NCI-H1436 treated with DMSO at 0.1 percent for 48 hours (cell line): ENCODE results near the gene PIAS1.
"Not testable (repeated sequence)": the region's sequence is repeated elsewhere in the genome, so short reads cannot be mapped to it uniquely, and the experiment has no call there.

Source experiments
- DNase-seq: peaks from one replicate; lab custom pipeline; 2025; lab: John Stamatoyannopoulos, UW

PIAS1 gene

GRCh38 chr15:68124700-68125099, 70.6 kb downstream of the PIAS1 start:
- no peak for DNase-seq

- DNase-seq: no peak
Measured at GRCh38 chr15:68126396-68126795, 72.3 kb downstream of the PIAS1 start.

- no peak for DNase-seq
Measured at GRCh38 chr15:68129072-68129471, 75.0 kb downstream of the PIAS1 start.

DNA sequence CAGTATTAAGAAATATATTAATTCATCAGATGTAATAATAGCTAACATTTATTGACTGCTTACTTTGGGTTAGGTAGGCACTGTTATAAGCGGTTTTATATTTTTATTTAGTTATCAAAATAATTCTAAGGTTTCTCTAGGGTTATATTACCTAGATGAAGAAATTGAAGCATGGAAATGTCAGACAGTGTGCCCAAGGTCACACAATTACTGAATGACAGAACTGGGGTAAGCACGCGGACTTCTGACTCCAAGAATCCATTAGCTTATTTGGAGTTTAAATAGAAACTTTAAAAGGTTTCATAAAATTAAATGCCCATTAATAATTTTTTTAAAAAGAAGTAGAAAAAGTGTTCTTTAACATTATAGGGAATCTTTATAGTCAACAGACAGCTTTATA, 76.7 kb downstream of the PIAS1 start:
- no peak for DNase-seq

GRCh38 chr15:68137096-68137495, 83.0 kb downstream of the PIAS1 start:
- no peak for DNase-seq

DNA sequence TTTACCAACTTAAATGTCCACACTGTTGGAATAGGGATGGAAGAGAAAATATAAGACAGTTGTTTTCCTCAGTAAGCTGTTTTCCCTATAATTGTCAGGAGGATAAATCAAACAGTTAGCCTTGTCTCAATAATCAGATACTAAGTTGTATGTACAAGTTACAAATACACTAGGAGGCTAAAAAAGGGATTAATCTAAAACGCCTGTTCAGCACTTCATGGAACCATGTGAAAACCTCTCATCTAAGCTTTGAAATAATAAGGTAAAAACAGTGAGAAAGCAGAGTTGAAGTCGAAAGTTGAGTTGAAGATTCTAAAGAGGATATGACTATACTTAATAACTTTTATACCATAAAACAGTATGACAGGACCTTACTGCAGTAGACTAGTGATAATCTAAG, 89.0 kb downstream of the PIAS1 start:
- no peak for DNase-seq

DNA sequence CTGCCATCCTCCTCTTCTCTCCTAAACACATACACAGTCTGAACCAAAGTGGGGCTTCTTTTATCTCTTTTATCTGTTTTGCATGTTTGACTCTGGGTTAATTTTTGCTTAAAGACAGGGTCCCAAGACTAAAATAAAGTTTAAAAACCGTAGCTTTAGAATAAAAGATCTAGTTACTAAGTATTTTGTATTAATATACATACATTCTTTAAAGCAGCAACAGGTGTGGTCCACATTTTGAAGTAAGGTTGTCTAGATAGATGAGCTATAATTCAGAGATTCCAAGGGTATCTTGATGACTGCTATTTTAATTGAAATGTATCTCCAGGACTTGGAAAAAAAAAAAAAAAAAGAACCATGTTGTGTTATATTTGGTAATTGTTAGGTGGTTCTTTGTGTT, 89.7 kb downstream of the PIAS1 start:
- DNase-seq: no peak

- no peak for DNase-seq
Measured at GRCh38 chr15:68145706-68146105, 91.6 kb downstream of the PIAS1 start.

GRCh38 chr15:68148039-68148438, 93.9 kb downstream of the PIAS1 start:
- no peak for DNase-seq

- no peak for DNase-seq
Measured at GRCh38 chr15:68149059-68149458, 94.9 kb downstream of the PIAS1 start.

GRCh38 chr15:68150187-68150586, 96.1 kb downstream of the PIAS1 start:
- no peak for DNase-seq

DNA sequence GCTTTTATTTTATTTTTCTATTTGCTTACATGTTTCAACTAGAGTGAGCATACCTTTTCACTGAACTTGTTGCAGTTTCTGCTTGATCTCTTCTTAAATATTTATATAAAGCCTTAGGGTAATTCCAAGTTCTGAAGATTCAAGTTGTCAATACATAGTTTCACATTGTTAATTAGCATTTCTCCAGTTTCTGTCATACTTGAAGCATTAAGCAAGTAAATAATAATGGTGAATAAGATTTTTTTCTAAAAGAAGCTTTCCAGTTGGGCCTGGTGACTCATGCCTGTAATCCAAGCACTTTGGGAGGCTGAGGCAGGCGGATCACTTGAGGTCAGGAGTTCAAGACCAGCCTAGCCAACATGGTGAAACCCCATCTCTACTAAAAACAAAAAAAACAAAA, 97.2 kb downstream of the PIAS1 start:
- DNase-seq: no peak

DNA sequence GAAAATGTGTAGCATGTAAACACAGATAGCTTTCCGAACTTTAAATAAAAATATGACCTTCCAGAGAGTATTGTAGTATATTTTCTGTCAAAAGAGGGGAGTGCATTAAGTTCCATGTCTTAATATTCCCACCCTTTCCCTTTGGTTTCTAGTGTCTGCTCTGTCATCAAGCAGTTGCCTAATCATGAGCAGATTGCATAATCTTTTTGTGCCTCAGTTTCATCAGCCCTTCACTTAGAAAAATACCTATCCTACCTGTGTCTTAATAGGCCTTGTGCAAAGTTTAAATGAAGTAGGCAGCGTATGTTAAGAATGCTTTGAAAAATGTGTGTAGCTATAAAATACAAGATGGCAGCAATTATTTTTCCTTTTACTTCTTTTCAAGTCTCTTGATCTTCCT, 98.2 kb downstream of the PIAS1 start:
- DNase-seq: no peak

DNA sequence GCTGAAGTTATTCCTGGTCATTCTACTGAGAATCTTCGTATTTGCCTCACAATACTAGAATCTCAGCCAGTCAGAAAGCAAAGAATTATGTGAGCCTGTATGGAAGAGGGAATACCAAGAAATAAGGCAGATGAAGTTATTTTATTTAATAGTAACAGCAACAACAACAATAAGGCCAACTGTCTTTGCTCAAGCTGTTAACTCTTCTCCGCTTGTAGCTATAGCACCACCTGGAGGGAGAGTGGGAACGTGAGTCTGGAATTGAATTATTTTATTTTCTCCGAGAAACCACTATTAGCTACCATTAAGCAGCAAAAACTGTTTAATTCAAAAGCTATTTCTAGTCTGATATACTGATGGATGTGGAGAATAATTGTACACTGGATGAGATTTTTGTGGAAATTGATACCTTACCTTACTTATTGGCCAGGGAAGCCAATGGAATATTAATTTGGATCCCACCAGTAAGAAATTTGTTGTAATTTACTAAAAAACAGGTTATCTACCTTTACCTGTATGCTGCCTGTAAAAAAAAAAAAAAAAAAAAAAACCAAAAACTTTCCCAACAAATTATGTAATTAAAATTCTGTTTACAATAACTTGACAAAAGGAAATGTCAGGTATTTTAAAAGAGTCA, 100.9 kb downstream of the PIAS1 start:
- DNase-seq: no peak

DNA sequence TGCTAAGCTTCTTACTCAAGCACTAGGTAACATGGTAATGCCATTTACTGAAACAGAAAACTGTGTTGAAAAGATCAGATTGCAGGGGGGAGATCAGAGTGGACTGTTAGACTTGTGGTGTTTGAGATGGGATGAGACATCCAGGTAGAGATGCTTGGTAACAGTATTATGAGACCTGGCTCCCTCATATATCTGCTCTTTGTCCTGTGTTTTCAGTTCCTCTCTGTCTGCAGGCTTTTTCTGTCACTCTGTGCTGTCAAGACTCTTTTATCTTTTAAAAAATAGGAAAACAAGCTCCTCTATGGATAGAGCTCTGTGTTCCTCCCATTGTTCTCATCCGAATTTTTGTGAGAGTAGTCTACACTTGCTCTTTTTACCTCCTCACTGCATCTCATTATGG, 103.0 kb downstream of the PIAS1 start:
- DNase-seq: no peak

DNA sequence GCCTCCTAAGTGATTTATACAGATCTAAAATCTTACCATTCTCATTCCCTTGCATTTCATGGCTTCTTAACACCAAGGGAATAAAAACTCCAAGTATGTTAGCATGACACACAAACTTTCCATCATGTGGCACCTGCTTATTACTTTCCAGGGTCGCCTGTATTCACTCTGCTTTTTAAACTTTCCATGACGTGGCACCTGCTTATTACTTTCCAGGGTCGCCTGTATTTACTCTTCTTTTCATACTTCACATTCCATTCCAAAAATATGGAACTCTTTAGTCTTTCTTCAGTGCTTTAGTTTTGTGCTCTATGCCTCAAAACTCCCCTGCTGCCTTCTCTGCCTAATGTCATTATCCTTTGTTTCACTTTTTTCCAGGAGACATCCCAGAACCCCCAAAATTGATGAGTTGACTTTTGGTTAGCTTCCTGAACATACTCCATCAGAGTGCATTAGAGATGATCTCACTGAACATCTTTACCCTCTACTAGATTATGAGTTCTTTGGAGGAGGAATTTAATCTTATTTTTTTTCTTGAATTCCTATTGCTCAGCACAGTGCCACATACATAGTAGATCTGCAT, 104.0 kb downstream of the PIAS1 start:
- DNase-seq: no peak

DNA sequence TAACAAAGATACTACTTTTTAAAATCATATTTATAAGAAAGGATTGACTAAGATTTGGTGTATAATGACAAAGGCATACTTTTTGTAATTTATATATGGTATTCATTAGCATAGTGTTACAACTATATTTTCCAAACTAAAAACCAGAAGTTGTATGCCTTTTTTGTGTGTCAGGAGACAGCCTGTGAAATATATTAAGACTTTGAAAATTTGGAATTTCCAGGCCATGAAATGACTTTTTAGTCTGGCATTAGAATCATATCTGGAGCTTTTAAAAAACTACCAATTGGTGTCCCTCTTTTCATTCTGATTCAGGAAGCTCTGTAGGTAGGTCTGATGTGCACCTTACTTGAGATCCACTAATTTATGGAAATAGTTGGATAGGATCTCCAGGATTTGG, 109.1 kb downstream of the PIAS1 start:
- no peak for DNase-seq

- DNase-seq: no peak
Measured at GRCh38 chr15:68166847-68167246, 112.7 kb downstream of the PIAS1 start.

DNA sequence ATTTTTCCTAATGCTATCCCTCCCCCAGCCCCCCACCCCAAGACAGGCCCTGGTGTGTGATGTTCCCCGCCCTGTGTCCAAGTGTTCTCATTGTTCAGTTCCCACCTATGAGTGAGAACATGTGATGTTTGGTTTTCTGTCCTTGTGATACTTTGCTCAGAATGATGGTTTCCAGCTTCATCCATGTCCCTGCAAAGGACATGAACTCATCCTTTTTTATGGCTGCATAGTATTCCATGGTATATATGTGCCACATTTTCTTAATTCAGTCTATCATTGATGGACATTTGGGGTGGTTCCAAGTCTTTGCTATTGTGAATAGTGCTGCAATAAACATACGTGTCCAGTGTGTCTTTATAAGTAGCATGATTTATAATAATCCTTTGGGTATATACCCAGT, 117.9 kb downstream of the PIAS1 start:
- DNase-seq: not testable (repeated sequence)

DNA sequence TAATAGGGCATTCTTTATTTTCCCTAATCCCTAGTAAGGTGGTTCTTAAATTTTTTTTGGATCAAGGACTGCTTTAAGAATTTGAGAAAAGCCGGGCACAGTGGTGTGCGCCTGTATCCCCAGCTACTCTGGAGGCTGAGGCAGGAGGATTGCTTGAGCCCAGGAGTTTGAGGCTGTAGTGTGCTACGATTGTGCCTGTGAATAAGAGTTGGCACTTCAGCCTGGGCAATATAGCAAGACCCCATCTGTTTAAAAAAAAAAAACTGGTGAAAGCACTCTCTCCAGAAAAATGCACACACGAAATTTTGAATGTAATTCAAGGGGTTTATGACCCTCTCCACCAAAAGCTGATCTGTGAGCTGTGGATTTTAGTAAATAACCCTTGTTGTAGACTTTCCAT, 119.0 kb downstream of the PIAS1 start:
- no peak for DNase-seq

DNA sequence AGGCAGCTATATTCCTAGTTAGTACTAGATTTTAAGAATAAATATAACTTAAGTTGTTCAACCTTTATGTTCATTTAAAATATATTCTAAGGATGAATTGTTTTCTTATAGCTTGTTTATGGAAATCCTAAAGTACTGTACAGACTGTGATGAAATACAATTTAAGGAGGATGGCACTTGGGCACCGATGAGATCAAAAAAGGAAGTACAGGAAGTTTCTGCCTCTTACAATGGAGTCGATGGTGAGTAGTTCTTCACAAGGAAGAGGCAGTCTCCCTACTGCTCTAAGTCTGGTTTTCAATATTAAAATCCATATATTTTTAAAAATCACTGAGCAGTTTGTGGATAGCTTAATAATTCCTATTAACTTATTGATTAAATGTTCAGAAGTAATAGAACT, 121.4 kb downstream of the PIAS1 start:
- no peak for DNase-seq

DNA sequence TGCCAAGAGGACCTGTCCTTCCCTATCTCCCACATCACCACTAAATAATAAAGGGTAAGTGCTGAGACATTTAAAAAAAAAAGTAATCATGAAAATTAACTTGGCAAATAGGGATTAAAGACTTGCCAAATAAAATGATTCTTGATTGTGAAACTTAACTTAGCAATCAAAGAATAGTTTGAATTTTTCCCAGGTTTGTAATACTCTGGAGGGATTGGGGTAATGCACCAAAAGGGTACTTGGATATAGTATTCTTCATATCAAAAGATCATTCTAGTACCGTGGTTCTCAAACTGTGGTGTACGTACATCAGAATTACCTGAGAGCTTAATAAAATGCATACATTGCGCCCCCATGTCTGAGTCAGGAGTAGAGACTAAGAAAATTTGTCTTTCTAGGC, 122.5 kb downstream of the PIAS1 start:
- DNase-seq: no peak

- DNase-seq: no peak
Measured at GRCh38 chr15:68177742-68178141, 123.6 kb downstream of the PIAS1 start.

DNA sequence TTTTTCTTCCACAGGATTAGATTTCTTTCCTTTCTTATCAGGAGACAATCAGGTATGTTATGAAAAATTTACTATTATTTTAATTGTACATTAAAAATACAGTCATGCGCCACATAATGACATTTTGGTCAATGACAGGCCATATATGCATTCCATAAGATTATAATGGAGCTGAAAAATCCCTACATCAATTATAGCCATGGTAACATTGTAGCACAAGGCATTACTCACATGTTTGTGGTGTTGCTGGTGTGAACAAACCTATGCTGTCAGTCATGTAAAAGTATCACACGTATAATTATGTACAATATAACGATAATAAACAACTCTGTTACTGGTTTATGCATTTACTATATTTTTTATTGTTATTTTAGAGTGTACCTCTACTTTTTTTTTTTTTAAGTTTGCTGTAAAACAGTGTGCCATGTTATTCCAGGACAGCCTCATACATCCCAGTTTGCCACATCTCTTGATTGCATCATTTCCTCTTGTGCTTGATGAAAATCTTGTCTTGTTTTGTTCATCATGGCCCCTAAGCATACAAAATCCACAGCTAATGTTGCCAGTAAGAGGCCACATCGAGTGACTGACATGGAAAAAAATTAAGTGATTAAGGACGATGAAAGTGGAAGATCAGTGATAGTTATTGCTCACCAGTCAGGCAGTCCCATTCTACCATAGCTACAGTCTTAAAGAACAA, 129.7 kb downstream of the PIAS1 start:
- no peak for DNase-seq
